CD14-positive monocyte (primary cell): ENCODE data around the gene SULT1B1. TPM values are rescaled to one million over a fixed set of nuclear protein-coding genes. Genes with fewer than 3 reads are reported as not detected.

ENCODE experiments used
- DNase-seq, 3 donors: peaks; one replicate each; pipeline ENCODE4 v3.0.0-alpha.2; 2011 to 2022
- H2AFZ ChIP-seq: 2 replicates; pipeline ENCODE4 v1.6.0; 2012; ENCODE audit warnings: mild to moderate bottlenecking, low read depth, low read length, inconsistent platforms; ENCODE audit not compliant: insufficient read depth, poor library complexity, severe bottlenecking
- H3K27ac ChIP-seq, 2 donors: 1 replicate in 1 of 2; 2 replicates in 1 of 2; pipeline ENCODE4 v1.5.1; 2012 to 2013; ENCODE audit warnings: low read length in 2 of 2, control low read depth in 1 of 2, inconsistent platforms in 1 of 2, low read depth in 1 of 2, mild to moderate bottlenecking in 1 of 2
- H3K27me3 ChIP-seq, 2 donors: one replicate each; pipeline versions ENCODE4 v1.6.0 to v1.6.1; 2011 to 2013; ENCODE audit warnings: low read length in 2 of 2; ENCODE audit not compliant: control insufficient read depth in 2 of 2, insufficient read depth in 2 of 2
- H3K36me3 ChIP-seq, 2 donors: replicated peaks in 1 of 2; 1 replicate in 1 of 2; 2 replicates in 1 of 2; pipeline versions ENCODE4 v1.5.1 to v1.6.1; 2012 to 2013; ENCODE audit warnings: low read length in 2 of 2, control low read depth in 1 of 2, inconsistent platforms in 1 of 2, mild to moderate bottlenecking in 1 of 2; ENCODE audit not compliant: insufficient read depth in 2 of 2, control insufficient read depth in 1 of 2
- H3K4me1 ChIP-seq, 2 donors: 1 replicate in 1 of 2; 2 replicates in 1 of 2; pipeline versions ENCODE4 v1.5.1 to v1.6.1; 2012 to 2013; ENCODE audit warnings: low read length in 2 of 2, control low read depth in 1 of 2, inconsistent platforms in 1 of 2, mild to moderate bottlenecking in 1 of 2, moderate library complexity in 1 of 2; ENCODE audit not compliant: insufficient read depth in 2 of 2, control insufficient read depth in 1 of 2
- H3K4me2 ChIP-seq: replicated peaks from 2 replicates; pipeline ENCODE3; 2012; ENCODE audit warnings: low read length, moderate library complexity, mild to moderate bottlenecking; ENCODE audit not compliant: poor library complexity, severe bottlenecking; ENCODE audit errors: extremely low read depth
- H3K4me3 ChIP-seq, 3 experiments: fragments of 200-600 bp in 1 of 3; sonication (generic) in 1 of 3; replicated peaks in 1 of 3; 1 replicate in 2 of 3; 2 replicates in 1 of 3; pipeline ENCODE4 v1.5.1; 2011 to 2013; ENCODE audit warnings: low read length in 3 of 3, mild to moderate bottlenecking in 3 of 3, control low read depth in 2 of 3, low read depth in 2 of 3, inconsistent platforms in 1 of 3, moderate library complexity in 1 of 3
- H3K79me2 ChIP-seq: 2 replicates; pipeline ENCODE4 v1.6.0; 2012; ENCODE audit warnings: mild to moderate bottlenecking, control low read depth, inconsistent platforms, low read length, moderate library complexity; ENCODE audit not compliant: insufficient read depth
- H3K9ac ChIP-seq: 2 replicates; pipeline ENCODE4 v1.6.0; 2017; ENCODE audit warnings: low read length, mild to moderate bottlenecking; ENCODE audit not compliant: insufficient read depth, poor library complexity, severe bottlenecking
- H3K9me3 ChIP-seq, 2 donors: replicated peaks in 1 of 2; 1 replicate in 1 of 2; 2 replicates in 1 of 2; pipeline versions ENCODE4 v1.5.1 to v1.6.1; 2012 to 2013; ENCODE audit warnings: low read length in 2 of 2, control low read depth in 1 of 2; ENCODE audit not compliant: control insufficient read depth in 1 of 2, insufficient read depth in 1 of 2
- H4K20me1 ChIP-seq: 2 replicates; pipeline ENCODE4 v1.6.0; 2012; ENCODE audit warnings: mild to moderate bottlenecking, low read length, control low read depth, moderate library complexity; ENCODE audit not compliant: insufficient read depth
- H3K27ac Mint-ChIP-seq, 7 donors: one replicate each; pipeline ENCODE4 v1.8.0; 2020; ENCODE audit warnings: mild to moderate bottlenecking in 7 of 7, mixed read lengths in 7 of 7, moderate library complexity in 6 of 7, inconsistent platforms in 2 of 7
- H3K27me3 Mint-ChIP-seq, 3 donors: one replicate each; pipeline ENCODE4 v1.8.0; 2021 to 2022; ENCODE audit warnings: low read depth in 3 of 3, mild to moderate bottlenecking in 3 of 3, mixed read lengths in 3 of 3, moderate library complexity in 3 of 3, inconsistent platforms in 1 of 3
- H3K36me3 Mint-ChIP-seq, 2 donors: one replicate each; pipeline ENCODE4 v1.8.0; 2020; ENCODE audit warnings: mixed read lengths in 2 of 2, inconsistent platforms in 1 of 2, mild to moderate bottlenecking in 1 of 2
- H3K4me1 Mint-ChIP-seq: one replicate; pipeline ENCODE4 v1.8.0; 2020; ENCODE audit warnings: mild to moderate bottlenecking, mixed read lengths
- H3K4me3 Mint-ChIP-seq, 2 donors: one replicate each; pipeline ENCODE4 v1.8.0; 2020; ENCODE audit warnings: mild to moderate bottlenecking in 2 of 2, mixed read lengths in 2 of 2, moderate library complexity in 1 of 2
- H3K9me3 Mint-ChIP-seq, 7 donors: one replicate each; pipeline ENCODE4 v1.8.0; 2020 to 2022; ENCODE audit warnings: mixed read lengths in 7 of 7, mild to moderate bottlenecking in 6 of 7, moderate library complexity in 6 of 7, inconsistent platforms in 2 of 7
- WGBS: methylation state at CpG from one replicate; pipeline ENCODE4 v1.1.5; 2013; ENCODE audit warnings: missing lambda C conversion rate; ENCODE audit not compliant: insufficient coverage; 5-methylcytosine and 5-hydroxymethylcytosine counted together
- intact Hi-C, 2 donors: fragments of 100-400 bp; cut with micrococcal nuclease; formaldehyde crosslinking; loops; one replicate each; pipeline versions ENCODE4 v1.15.0 to v1.15.1; 2023
- polyA plus RNA-seq, 3 donors: library from polyadenylated mRNA; depleted of rRNA in 1 of 3; unstranded in 2 of 3; stranded (reverse) in 1 of 3; fragments of 300-500 nt in 2 of 3; fragments of >200 nt in 1 of 3; fragmentation: Illumina TruSeq in 2 of 3; gene quantifications; 1 replicate in 2 of 3; 2 replicates in 1 of 3; pipeline ENCODE4 v1.2.3, GENCODE V29; 2012 to 2021
- TF ChIP-seq, protein P1 (sequence below): fragments of 200-600 bp; IDR thresholded peaks from one replicate; pipeline ENCODE4 v1.8.0; 2022; ENCODE audit warnings: antibody characterized with exemption, mild to moderate bottlenecking

Gene SULT1B1
- polyA plus RNA-seq, 3 donors, result 3.4 to 15.6 (median 11.2) TPM

DNA sequence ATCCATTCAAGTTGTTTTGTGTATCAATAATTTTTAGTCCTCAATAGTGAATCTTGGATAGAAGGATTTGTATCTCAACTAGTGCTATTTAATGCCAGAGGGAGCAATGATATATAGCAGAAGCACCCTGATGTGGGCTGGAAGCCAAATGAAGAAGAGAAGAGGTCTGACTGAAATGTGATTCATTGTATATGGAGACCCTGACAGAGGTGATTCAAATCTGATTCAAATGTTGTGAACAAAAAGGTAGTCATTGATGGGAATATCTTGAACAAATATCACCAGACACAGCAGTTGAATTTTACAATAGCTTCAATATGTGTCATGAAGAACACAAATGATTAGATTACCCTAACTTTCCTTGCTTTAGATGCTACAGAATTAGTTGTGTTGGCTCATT lies 27.5 kb upstream of the SULT1B1 start:
- Histone ChIP-seq H3K36me3 (no peaks in the 10 kb centered on the region), H3K9ac (no peak overlapping the region), H3K27me3 (no peaks in the 10 kb centered on the region), H3K4me3 (no peak overlapping the region), H3K79me2 (no peaks in the 10 kb centered on the region), H2AFZ (no peak overlapping the region), H4K20me1 (no peaks in the 10 kb centered on the region), H3K4me2 (no peak overlapping the region), H3K9me3 (peaks cover 11 to 12% of the 10 kb centered on the region in 2 donors), H3K4me1 (no peaks in the 10 kb centered on the region), H3K27ac (no peak overlapping the region)
- Mint-ChIP-seq H3K4me3 (no peak overlapping the region), H3K36me3 (no peaks in the 10 kb centered on the region), H3K27me3 (peaks cover 0 to 2% (median 2%) of the 10 kb centered on the region in 3 donors), H3K4me1 (no peaks in the 10 kb centered on the region), H3K27ac (no peak overlapping the region), H3K9me3 (peaks cover 7 to 12% (median 9%) of the 10 kb centered on the region in 7 donors)
- no peak for DNase-seq
- TF ChIP-seq, protein P1, sequence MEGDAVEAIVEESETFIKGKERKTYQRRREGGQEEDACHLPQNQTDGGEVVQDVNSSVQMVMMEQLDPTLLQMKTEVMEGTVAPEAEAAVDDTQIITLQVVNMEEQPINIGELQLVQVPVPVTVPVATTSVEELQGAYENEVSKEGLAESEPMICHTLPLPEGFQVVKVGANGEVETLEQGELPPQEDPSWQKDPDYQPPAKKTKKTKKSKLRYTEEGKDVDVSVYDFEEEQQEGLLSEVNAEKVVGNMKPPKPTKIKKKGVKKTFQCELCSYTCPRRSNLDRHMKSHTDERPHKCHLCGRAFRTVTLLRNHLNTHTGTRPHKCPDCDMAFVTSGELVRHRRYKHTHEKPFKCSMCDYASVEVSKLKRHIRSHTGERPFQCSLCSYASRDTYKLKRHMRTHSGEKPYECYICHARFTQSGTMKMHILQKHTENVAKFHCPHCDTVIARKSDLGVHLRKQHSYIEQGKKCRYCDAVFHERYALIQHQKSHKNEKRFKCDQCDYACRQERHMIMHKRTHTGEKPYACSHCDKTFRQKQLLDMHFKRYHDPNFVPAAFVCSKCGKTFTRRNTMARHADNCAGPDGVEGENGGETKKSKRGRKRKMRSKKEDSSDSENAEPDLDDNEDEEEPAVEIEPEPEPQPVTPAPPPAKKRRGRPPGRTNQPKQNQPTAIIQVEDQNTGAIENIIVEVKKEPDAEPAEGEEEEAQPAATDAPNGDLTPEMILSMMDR, result no peak
- intact Hi-C loops, result no loop called here

DNA sequence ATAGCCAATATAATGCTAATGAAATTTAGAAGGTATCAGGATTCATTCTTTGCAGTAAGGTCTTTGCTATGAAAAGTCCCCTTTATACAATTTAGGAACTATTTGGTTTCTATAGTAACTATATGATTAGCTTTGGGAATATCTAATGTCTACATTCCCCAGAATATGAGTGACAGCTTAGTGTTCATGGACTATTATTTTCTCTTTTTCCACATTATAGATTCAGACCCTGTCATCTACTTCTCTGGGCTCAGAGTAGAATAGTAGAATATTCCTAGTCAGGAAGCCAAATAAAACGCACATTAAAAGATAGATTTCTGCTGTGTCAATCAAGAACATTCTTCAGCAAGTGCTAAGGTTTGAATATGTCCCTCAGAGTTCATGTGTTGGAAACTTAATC lies 26.1 kb upstream of the SULT1B1 start:
- Histone ChIP-seq H3K9me3 (peaks cover 21 to 24% of the 10 kb centered on the region in 2 donors), H3K4me2 (no peak overlapping the region), H3K36me3 (no peaks in the 10 kb centered on the region), H3K4me1 (no peaks in the 10 kb centered on the region), H2AFZ (no peak overlapping the region), H4K20me1 (no peaks in the 10 kb centered on the region), H3K27me3 (no peaks in the 10 kb centered on the region), H3K79me2 (no peaks in the 10 kb centered on the region), H3K9ac (no peak overlapping the region), H3K4me3 (no peak overlapping the region), H3K27ac (no peak overlapping the region)
- intact Hi-C loops, result no loop called here
- no peak overlapping the region for H3K4me3 Mint-ChIP-seq
- peaks cover 0 to 3% of the 10 kb centered on the region in 2 donors for H3K36me3 Mint-ChIP-seq
- H3K27ac Mint-ChIP-seq, result no peak overlapping the region
- peaks cover 12 to 19% (median 16%) of the 10 kb centered on the region in 7 donors for H3K9me3 Mint-ChIP-seq
- DNase-seq, result no peak
- TF ChIP-seq, protein P1, result no peak
- H3K27me3 Mint-ChIP-seq, result peaks cover 0 to 2% (median 0%) of the 10 kb centered on the region in 3 donors
- no CpG with 5 or more reads among the region's 1 CpG for WGBS
- H3K4me1 Mint-ChIP-seq, result no peaks in the 10 kb centered on the region
